ENCODE measurements around the gene SCAMP3. TPM values are rescaled to one million over a fixed set of nuclear protein-coding genes. Genes with fewer than 3 reads are reported as not detected.
A peak's percentile ranks its signal among the peaks of the same experiment; 100 is the strongest.

The SCAMP3 gene
- polyA plus RNA-seq, 1 donor (not counting 4 experiments of a cell fraction or from before 2014, with no cell fraction given), result 72.1 TPM

DNA sequence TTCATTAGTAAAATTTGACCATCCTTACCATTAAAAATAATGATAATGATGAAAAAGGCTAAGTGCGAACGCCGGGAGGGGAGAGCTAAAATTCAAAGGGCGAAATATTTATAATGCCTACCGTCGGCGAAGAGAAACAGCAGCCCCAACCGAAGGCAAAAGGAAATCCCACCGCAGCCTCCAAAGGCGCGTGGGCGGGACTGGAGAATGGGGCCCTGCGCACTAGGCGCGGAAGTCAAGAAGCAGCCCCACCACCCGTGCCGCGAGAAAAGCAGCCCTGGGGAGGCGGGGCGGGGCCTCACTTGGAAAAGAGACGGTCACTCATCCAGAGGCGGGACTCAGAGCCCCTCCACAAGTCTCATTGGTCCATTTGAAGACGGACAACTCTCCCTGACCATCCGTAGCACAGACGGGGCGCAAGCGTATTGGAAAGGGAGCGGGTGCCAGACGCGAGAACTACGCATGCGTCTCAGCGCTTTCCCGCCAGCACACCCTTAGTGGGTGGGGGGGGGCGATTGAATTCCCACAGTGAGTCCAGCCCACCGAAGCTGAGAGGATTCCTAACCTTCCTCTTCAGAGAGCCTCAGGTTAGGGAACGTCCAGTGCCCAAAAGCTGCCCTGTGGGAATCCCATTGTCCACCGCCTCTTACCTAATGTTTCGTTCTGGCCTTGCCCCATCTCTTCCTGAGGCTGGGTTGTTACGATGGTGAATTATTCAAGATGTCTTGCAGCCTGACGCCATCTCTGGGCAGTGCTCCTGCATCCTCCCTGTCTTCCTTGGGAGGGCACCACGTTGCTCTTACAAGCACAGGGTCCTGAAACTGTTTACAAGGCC, 34.7 kb downstream of the SCAMP3 start:
- DNase-seq (ENCODE audit: low read depth, low spot score) (peak; percentile 97), FAIRE-seq (peak; percentile 9)
- TF ChIP-seq, protein P1, sequence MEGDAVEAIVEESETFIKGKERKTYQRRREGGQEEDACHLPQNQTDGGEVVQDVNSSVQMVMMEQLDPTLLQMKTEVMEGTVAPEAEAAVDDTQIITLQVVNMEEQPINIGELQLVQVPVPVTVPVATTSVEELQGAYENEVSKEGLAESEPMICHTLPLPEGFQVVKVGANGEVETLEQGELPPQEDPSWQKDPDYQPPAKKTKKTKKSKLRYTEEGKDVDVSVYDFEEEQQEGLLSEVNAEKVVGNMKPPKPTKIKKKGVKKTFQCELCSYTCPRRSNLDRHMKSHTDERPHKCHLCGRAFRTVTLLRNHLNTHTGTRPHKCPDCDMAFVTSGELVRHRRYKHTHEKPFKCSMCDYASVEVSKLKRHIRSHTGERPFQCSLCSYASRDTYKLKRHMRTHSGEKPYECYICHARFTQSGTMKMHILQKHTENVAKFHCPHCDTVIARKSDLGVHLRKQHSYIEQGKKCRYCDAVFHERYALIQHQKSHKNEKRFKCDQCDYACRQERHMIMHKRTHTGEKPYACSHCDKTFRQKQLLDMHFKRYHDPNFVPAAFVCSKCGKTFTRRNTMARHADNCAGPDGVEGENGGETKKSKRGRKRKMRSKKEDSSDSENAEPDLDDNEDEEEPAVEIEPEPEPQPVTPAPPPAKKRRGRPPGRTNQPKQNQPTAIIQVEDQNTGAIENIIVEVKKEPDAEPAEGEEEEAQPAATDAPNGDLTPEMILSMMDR (optimal IDR thresholded peaks at IDR 0.05 in 1 of 3, IDR thresholded peaks at IDR 0.05 in 1 of 3, conservative IDR thresholded peaks at IDR 0.05 in 1 of 3; ENCODE audit: extremely low read depth in 1 of 3, insufficient read depth in 2 of 3, low read length in 3 of 3), result no peak
- TF ChIP-seq EZH2 (IDR thresholded peaks at IDR 0.05; ENCODE audit: low read length), result no peak
- Histone ChIP-seq H3K4me3 (ENCODE audit: control insufficient read depth in 2 of 3, extremely low read depth in 1 of 3, insufficient read depth in 2 of 3, low read depth in 1 of 3, low read length in 3 of 3) (peak overlapping the region; percentile 55 to 94 (median 94)), H3K9me1 (ENCODE audit: control insufficient read depth, extremely low read depth, insufficient read depth, low read length) (peaks cover 3% of the 10 kb centered on the region), H3K27ac (ENCODE audit: control insufficient read depth, insufficient read depth, low read length) (peak overlapping the region; percentile 87), H3K4me2 (ENCODE audit: control insufficient read depth, extremely low read depth, insufficient read depth, low read depth, low read length) (peak overlapping the region; percentile 87), H2AFZ (ENCODE audit: control insufficient read depth, low read length) (peak overlapping the region; percentile 98), H3K4me1 (ENCODE audit: control insufficient read depth, extremely low read depth, insufficient read depth, low read length) (peaks cover 37% of the 10 kb centered on the region), H3K9me3 (ENCODE audit: control insufficient read depth, low read depth, low read length) (no peaks in the 10 kb centered on the region), H3K27me3 (ENCODE audit: control insufficient read depth, extremely low read depth, insufficient read depth, low read length) (no peaks in the 10 kb centered on the region), H3K79me2 (ENCODE audit: control insufficient read depth, insufficient read depth, low read length) (peaks cover 13% of the 10 kb centered on the region), H4K20me1 (ENCODE audit: control insufficient read depth, extremely low read depth, insufficient read depth, low read length) (no peaks in the 10 kb centered on the region), H3K36me3 (ENCODE audit: control insufficient read depth in 2 of 2, extremely low read depth in 1 of 2, insufficient read depth in 2 of 2, low read length in 2 of 2) (no peaks in the 10 kb centered on the region), H3K9ac (ENCODE audit: control insufficient read depth, extremely low read depth, insufficient read depth, low read length) (peak overlapping the region; percentile 90)
- dilution Hi-C loops (cut with MboI; ENCODE audit: extremely low pct_ligation_motif_present, low sequenced_read_pairs), result no loop called here

DNA sequence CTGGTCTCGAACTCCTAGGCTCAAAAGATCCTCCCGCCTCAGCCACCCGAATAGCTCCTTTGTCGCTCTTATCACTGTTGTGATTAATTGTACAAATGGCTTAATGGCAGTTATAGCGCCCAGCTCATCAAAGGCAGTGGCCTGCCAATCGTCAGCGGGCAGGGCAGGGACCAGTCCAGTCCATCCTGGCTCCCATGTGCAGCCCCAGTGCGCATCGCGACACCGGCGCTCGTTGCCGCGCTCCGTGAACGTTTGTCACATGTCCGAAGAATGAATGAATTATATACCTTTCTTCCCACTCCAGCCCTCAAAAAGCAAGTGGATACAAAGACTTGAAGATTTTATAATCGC, 35.3 kb downstream of the SCAMP3 start:
- FAIRE-seq (no peak), DNase-seq (ENCODE audit: low read depth, low spot score) (no peak)
- peaks cover 3% of the 10 kb centered on the region for H3K9me1 ChIP-seq (ENCODE audit: control insufficient read depth, extremely low read depth, insufficient read depth, low read length)
- peak overlapping the region; percentile 87 for H3K4me2 ChIP-seq (ENCODE audit: control insufficient read depth, extremely low read depth, insufficient read depth, low read depth, low read length)
- TF ChIP-seq, protein P1 (optimal IDR thresholded peaks at IDR 0.05 in 1 of 3, IDR thresholded peaks at IDR 0.05 in 1 of 3, conservative IDR thresholded peaks at IDR 0.05 in 1 of 3; ENCODE audit: extremely low read depth in 1 of 3, insufficient read depth in 2 of 3, low read length in 3 of 3), result no peak
- TF ChIP-seq EZH2 (IDR thresholded peaks at IDR 0.05; ENCODE audit: low read length), result no peak
- dilution Hi-C loops (cut with MboI; ENCODE audit: extremely low pct_ligation_motif_present, low sequenced_read_pairs), result no loop called here
- peak overlapping the region; percentile 90 for H3K9ac ChIP-seq (ENCODE audit: control insufficient read depth, extremely low read depth, insufficient read depth, low read length)
- no peaks in the 10 kb centered on the region for H3K27me3 ChIP-seq (ENCODE audit: control insufficient read depth, extremely low read depth, insufficient read depth, low read length)
- H3K9me3 ChIP-seq (ENCODE audit: control insufficient read depth, low read depth, low read length), result no peaks in the 10 kb centered on the region
- no peaks in the 10 kb centered on the region for H3K36me3 ChIP-seq (ENCODE audit: control insufficient read depth in 2 of 2, extremely low read depth in 1 of 2, insufficient read depth in 2 of 2, low read length in 2 of 2)
- peak overlapping the region; percentile 87 for H3K27ac ChIP-seq (ENCODE audit: control insufficient read depth, insufficient read depth, low read length)
- H2AFZ ChIP-seq (ENCODE audit: control insufficient read depth, low read length), result peak overlapping the region; percentile 71
- H4K20me1 ChIP-seq (ENCODE audit: control insufficient read depth, extremely low read depth, insufficient read depth, low read length), result no peaks in the 10 kb centered on the region
- peaks cover 13% of the 10 kb centered on the region for H3K79me2 ChIP-seq (ENCODE audit: control insufficient read depth, insufficient read depth, low read length)
- peaks cover 37% of the 10 kb centered on the region for H3K4me1 ChIP-seq (ENCODE audit: control insufficient read depth, extremely low read depth, insufficient read depth, low read length)
- H3K4me3 ChIP-seq (ENCODE audit: control insufficient read depth in 2 of 3, extremely low read depth in 1 of 3, insufficient read depth in 2 of 3, low read depth in 1 of 3, low read length in 3 of 3), result peak overlapping the region; percentile 55 to 94 (median 94)

Measured in keratinocyte (primary cell).